Measurements from ENCODE around the gene NOS2. TPM values are rescaled to one million over a fixed set of nuclear protein-coding genes. Genes with fewer than 3 reads are reported as not detected.
"Not testable (repeated sequence)": the region's sequence is repeated elsewhere in the genome, so short reads cannot be mapped to it uniquely, and the experiment has no call there.

The NOS2 gene
- total RNA-seq, 1 experiment from 2014 or later: not detected

- intact Hi-C loops (cut with micrococcal nuclease; ENCODE audit: unreplicated experiment): no loop called here
These were observed 45.8 kb upstream of the NOS2 start for GRCh38 chr17:27846042-27846655.

GRCh38 chr17:27845264-27846041, 45.1 kb upstream of the NOS2 start:
- Histone ChIP-seq H3F3A (ENCODE audit: insufficient read depth, low read depth) (no peaks in the 10 kb centered on the region), H3K4me1 (replicated peaks; ENCODE audit: insufficient read depth) (no peaks in the 10 kb centered on the region), H3K4me2 (no peak overlapping the region), H3K9me3 (ENCODE audit: insufficient read depth, low read depth) (no peaks in the 10 kb centered on the region), H2AFZ (no peak overlapping the region), H3K4me3 (no peak overlapping the region), H4K20me1 (ENCODE audit: insufficient read depth) (no peaks in the 10 kb centered on the region), H3K27ac (no peak overlapping the region), H3K36me3 (ENCODE audit: low read depth) (no peaks in the 10 kb centered on the region), H3K27me3 (ENCODE audit: insufficient read depth, low read depth) (peaks cover 11% of the 10 kb centered on the region; the same call in 1 of the 2 replicates), H3K79me2 (ENCODE audit: low read depth) (no peaks in the 10 kb centered on the region), H3K9me2 (ENCODE audit: insufficient read depth) (no peaks in the 10 kb centered on the region)
- ChIA-PET CTCF (no interaction called here), POLR2A (ENCODE audit: unreplicated experiment) (no interaction called here)
- no peak for TF ChIP-seq EZH2 (IDR thresholded peaks at IDR 0.05; ENCODE audit: low read depth)
- no peak for TF ChIP-seq CTCF (conservative IDR thresholded peaks at IDR 0.05)
- no peak for DNase-seq
- intact Hi-C loops (cut with micrococcal nuclease; ENCODE audit: unreplicated experiment): no loop called here
- BruUV-seq (replicated peaks): no TSS peak

More at GRCh38 chr17:27846042-27846655, 45.8 kb upstream of the NOS2 start:
- no peaks in the 10 kb centered on the region for H3K36me3 ChIP-seq (ENCODE audit: low read depth)
- no TSS peak for BruUV-seq (replicated peaks)
- TF ChIP-seq EZH2 (IDR thresholded peaks at IDR 0.05; ENCODE audit: low read depth): no peak
- no peak for TF ChIP-seq CTCF (conservative IDR thresholded peaks at IDR 0.05)
- H3K4me2 ChIP-seq: no peak overlapping the region
- H2AFZ ChIP-seq: no peak overlapping the region
- no peaks in the 10 kb centered on the region for H4K20me1 ChIP-seq (ENCODE audit: insufficient read depth)
- POLR2A ChIA-PET (ENCODE audit: unreplicated experiment): no interaction called here
- CTCF ChIA-PET: no interaction called here
- no peaks in the 10 kb centered on the region for H3K9me2 ChIP-seq (ENCODE audit: insufficient read depth)
- no peak overlapping the region for H3K27ac ChIP-seq
- H3K4me3 ChIP-seq: no peak overlapping the region
- no peaks in the 10 kb centered on the region for H3K4me1 ChIP-seq (replicated peaks; ENCODE audit: insufficient read depth)
- peaks cover 13% of the 10 kb centered on the region; the same call in 1 of the 2 replicates for H3K27me3 ChIP-seq (ENCODE audit: insufficient read depth, low read depth)
- no peak for DNase-seq
- no peaks in the 10 kb centered on the region for H3F3A ChIP-seq (ENCODE audit: insufficient read depth, low read depth)
- H3K79me2 ChIP-seq (ENCODE audit: low read depth): no peaks in the 10 kb centered on the region
- H3K9me3 ChIP-seq (ENCODE audit: insufficient read depth, low read depth): no peaks in the 10 kb centered on the region

GRCh38 chr17:27840688-27841087, 40.4 kb upstream of the NOS2 start:
- Histone ChIP-seq H3K36me3 (ENCODE audit: low read depth) (no peaks in the 10 kb centered on the region), H4K20me1 (ENCODE audit: insufficient read depth) (no peaks in the 10 kb centered on the region), H3K79me2 (ENCODE audit: low read depth) (no peaks in the 10 kb centered on the region), H3K9me2 (ENCODE audit: insufficient read depth) (no peaks in the 10 kb centered on the region), H3K4me2 (no peak overlapping the region), H3K9me3 (ENCODE audit: insufficient read depth, low read depth) (no peaks in the 10 kb centered on the region), H3K27ac (no peak overlapping the region), H3K4me1 (replicated peaks; ENCODE audit: insufficient read depth) (no peaks in the 10 kb centered on the region), H3K4me3 (no peak overlapping the region), H3K27me3 (ENCODE audit: insufficient read depth, low read depth) (no peaks in the 10 kb centered on the region), H3F3A (ENCODE audit: insufficient read depth, low read depth) (no peaks in the 10 kb centered on the region), H2AFZ (no peak overlapping the region)
- BruUV-seq (replicated peaks): no TSS peak
- CTCF ChIA-PET: no interaction called here
- TF ChIP-seq CTCF (conservative IDR thresholded peaks at IDR 0.05) (no peak), EZH2 (IDR thresholded peaks at IDR 0.05; ENCODE audit: low read depth) (no peak)
- intact Hi-C loops (cut with micrococcal nuclease; ENCODE audit: unreplicated experiment): no loop called here
- POLR2A ChIA-PET (ENCODE audit: unreplicated experiment): no interaction called here
- DNase-seq: no peak

GRCh38 chr17:27840406-27840678, 40.0 kb upstream of the NOS2 start:
- not testable (repeated sequence) for H3K4me2 ChIP-seq

GRCh38 chr17:27839571-27840405, 39.5 kb upstream of the NOS2 start:
- H3K27ac ChIP-seq; H3F3A ChIP-seq (ENCODE audit: insufficient read depth, low read depth); H3K9me2 ChIP-seq (ENCODE audit: insufficient read depth); H3K9me3 ChIP-seq (ENCODE audit: insufficient read depth, low read depth); H3K79me2 ChIP-seq (ENCODE audit: low read depth); H2AFZ ChIP-seq; H3K4me2 ChIP-seq; H4K20me1 ChIP-seq (ENCODE audit: insufficient read depth); H3K36me3 ChIP-seq (ENCODE audit: low read depth); intact Hi-C loops (cut with micrococcal nuclease; ENCODE audit: unreplicated experiment); CTCF ChIA-PET; H3K4me3 ChIP-seq; POLR2A ChIA-PET (ENCODE audit: unreplicated experiment); H3K27me3 ChIP-seq (ENCODE audit: insufficient read depth, low read depth); DNase-seq; BruUV-seq (replicated peaks); H3K4me1 ChIP-seq (replicated peaks; ENCODE audit: insufficient read depth): not testable (repeated sequence)

More at GRCh38 chr17:27840406-27840678, 40.0 kb upstream of the NOS2 start:
- H3K4me1 ChIP-seq (replicated peaks; ENCODE audit: insufficient read depth); H3F3A ChIP-seq (ENCODE audit: insufficient read depth, low read depth); POLR2A ChIA-PET (ENCODE audit: unreplicated experiment); H2AFZ ChIP-seq; BruUV-seq (replicated peaks); CTCF ChIA-PET; H3K27ac ChIP-seq; intact Hi-C loops (cut with micrococcal nuclease; ENCODE audit: unreplicated experiment); DNase-seq; H3K36me3 ChIP-seq (ENCODE audit: low read depth); H4K20me1 ChIP-seq (ENCODE audit: insufficient read depth); H3K4me3 ChIP-seq; H3K79me2 ChIP-seq (ENCODE audit: low read depth); H3K9me2 ChIP-seq (ENCODE audit: insufficient read depth); H3K27me3 ChIP-seq (ENCODE audit: insufficient read depth, low read depth); H3K9me3 ChIP-seq (ENCODE audit: insufficient read depth, low read depth): not testable (repeated sequence)

All from PC-9 (cell line).